T1000 (cell line): ENCODE data around the gene TEX10.

Experiments used
- DNase-seq: peaks from one replicate; lab custom pipeline; 2025; ENCODE audit warnings: mixed read lengths; lab: John Stamatoyannopoulos, UW

Gene TEX10

DNA sequence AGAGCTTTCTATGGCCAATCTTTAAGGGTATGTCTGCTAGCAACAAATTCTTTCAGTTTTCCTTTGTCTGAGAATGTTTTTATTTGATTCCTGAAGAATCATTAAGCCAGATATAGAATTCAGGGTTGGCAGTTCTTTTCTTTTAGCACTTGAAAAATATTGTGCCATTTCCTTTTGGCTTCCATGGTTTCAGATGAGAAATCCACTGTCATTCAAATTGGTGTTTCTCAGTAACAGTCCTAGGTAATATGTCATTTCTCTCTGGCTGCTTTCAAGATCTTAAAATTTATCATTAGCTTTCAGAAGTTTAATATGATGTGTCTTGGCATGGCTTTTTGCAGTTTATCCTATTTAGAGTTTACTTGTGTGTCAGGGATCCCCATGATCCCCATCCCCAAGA is 67.7 kb downstream of the TEX10 start:
- no peak for DNase-seq

DNA sequence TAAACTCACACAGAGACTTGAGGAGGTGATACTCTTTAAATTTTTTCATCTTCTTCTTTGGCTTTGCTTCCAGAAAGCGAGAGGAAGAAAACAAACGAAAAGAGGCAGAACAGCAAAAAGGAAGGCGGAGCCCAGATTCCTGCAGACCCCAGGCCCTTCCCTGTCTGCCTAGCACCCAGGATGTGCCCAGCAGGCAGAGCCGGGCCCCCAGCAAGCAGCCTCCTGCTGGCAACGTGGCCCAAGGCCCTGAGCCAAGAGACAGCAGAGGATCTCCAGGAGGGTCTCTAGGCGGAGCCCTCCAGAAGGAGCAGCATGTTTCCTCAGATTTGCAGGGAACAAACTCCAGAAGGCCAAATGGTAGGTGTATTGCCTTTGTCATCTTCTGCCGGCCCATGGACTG is 68.5 kb downstream of the TEX10 start:
- no peak for DNase-seq

DNA sequence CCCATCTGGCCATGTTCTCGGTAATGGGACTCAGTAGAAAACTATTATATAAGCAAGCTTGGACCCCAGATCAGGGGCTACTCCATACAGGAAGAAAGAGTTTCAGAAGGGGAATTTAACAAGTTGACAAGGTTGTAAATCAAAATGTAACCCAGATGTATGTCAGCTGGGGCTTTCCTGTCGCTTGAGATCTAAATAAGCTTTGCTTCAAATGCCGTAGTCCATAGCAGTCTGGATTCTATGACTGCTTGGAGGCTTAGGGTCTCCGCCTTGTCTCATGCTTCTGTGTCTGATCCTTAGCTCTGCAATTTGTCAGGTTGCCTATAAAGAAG is 70.4 kb downstream of the TEX10 start:
- DNase-seq, result no peak

DNA sequence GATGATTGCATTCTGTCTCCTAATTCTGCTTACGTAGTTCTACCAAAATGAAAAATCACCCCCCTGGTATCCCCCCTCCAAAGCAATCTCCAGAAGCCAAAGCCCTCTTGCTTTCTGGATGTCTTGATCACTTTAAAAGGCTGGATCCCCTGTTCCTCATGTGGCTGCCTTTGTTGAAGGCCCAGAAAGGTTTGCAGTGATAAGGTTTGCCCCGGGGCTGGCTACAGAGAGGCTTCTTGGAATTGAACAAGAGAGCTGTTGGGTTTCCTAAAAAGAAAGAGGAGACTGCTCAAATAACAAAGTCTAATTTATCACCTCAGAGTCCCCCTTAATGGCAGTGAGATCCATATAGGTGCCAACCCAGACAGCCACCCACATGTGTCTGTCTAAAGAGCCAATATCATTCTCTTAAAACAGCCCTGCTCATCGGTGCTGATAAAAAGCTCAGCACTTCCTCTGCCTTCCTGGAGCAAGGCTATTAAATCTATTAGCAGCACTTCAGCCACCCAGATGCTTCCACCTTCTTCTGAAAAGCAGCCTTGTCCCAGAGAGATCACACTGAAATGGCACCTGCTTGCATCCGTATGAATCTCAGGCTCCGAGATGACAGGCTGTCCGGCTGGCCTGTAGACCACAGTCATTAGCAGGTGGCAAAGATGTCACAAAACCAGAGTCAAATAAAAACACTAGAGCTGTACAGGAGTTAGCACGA is 70.9 kb downstream of the TEX10 start:
- no peak for DNase-seq

DNA sequence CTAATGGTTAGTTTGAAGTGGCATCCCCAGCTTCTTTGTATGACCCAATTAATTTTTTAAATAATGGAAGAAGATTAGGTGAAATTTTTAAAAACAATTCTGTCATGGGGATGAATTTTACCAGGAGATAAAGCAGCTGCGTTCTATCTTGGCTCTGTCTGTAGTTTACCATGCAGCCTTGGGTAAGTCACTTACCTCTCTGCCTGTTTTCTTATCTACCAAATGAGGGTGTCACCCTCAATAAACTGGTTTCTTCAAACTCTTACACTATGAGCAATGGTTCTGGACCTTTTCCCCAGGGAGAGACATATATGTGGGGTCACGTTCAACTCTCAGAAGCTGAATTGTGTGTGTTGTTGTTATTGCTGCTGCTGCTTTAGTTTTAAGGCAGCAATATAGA is 71.7 kb downstream of the TEX10 start:
- DNase-seq, result no peak

DNA sequence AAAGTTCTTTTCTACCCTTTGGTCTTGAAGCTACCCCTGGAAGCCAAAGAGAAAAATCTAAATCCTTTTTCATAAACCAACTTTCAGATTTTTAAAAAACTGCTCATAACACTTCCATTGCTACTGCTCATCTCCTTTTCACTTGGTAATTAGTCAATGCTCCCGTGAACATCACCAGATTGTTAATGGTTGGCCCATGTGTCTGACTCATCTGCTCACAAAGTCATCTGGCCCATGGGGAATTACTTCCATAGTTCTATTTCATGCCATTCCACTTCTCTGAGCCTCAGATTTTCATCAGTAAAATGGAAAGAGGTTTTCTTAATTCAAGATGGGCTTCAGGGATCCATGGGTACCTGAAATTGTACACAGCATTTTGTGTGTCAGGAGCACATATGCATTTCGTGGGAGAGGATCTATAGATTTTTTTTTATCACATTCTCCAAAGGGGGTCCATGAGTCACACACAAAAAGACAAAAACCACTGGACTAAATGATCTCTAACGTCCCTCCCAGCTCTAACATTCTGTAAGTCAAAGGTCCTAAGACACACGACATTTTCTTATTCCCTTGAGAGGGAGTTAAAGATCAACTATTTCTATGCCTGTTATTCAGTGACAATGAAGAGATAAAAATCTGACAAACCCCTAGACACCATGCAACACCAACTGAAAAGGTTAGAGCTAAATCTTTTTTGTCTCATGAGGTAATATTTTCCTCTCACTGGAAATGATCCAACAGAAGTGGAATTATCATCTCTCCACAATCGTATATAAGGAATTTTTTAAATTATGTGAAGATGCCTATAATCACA is 75.4 kb downstream of the TEX10 start:
- no peak for DNase-seq

DNA sequence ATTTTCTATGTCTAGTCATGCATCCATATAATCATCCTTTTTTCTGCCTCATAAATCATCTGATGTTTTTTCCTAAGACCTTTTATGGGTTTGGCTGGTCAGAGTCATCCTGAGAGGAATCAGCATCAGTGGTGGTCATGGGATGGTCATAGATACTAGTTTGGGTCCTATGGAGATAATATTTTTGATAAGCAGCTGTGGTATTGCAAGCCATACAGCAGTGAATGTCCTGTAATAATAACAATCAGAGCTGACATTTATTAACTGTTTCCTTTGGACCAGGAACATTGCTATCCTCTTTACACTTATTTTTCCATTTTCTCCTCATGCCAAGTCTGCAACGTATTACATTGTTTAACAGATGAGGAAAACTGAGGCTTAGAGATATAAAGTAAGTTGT is 83.1 kb downstream of the TEX10 start:
- DNase-seq, result no peak

DNA sequence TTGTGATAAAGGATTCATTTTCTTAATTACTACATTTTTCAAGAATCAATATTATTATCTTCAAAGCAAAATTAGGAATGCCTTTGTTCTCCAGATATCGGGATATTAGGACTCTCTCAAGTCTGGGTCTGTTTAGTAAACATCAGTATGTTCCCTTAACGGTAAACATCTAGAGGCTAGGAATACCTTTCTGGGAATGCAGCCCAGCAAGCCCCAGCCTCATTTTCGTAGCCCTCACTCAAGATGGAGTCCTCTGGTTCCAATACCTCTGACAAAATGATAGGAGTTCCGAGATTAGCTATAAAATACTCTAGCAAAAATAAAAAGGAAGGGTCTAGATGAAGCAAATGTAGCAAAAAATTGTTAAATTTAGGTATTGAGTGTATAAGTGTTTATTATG is 84.5 kb downstream of the TEX10 start:
- no peak for DNase-seq

DNA sequence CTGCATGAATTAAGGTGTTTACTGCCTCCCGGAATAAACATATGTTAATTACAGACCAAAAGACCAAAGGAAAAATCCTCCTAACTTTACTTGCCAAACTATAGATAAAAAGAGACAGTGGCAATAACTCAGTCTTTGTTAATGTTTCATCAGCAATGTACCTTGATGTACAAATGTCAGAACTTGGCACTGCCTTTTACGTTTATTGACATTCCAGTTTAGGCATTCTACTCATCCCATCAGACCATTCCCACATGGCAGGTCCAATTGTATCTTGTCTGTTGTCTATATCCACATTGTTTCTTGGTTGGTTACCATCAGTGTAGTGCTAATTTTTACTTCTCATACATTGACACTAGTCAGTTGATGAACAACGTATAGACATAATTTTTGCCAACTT is 85.5 kb downstream of the TEX10 start:
- no peak for DNase-seq
